ENCODE measurements around the gene CYB5B. TPM values are rescaled to one million over a fixed set of nuclear protein-coding genes. Genes with fewer than 3 reads are reported as not detected.
"Not testable (repeated sequence)": the region's sequence is repeated elsewhere in the genome, so short reads cannot be mapped to it uniquely, and the experiment has no call there.

Gene CYB5B
- polyA plus RNA-seq, 1 experiment, result 134 TPM

DNA sequence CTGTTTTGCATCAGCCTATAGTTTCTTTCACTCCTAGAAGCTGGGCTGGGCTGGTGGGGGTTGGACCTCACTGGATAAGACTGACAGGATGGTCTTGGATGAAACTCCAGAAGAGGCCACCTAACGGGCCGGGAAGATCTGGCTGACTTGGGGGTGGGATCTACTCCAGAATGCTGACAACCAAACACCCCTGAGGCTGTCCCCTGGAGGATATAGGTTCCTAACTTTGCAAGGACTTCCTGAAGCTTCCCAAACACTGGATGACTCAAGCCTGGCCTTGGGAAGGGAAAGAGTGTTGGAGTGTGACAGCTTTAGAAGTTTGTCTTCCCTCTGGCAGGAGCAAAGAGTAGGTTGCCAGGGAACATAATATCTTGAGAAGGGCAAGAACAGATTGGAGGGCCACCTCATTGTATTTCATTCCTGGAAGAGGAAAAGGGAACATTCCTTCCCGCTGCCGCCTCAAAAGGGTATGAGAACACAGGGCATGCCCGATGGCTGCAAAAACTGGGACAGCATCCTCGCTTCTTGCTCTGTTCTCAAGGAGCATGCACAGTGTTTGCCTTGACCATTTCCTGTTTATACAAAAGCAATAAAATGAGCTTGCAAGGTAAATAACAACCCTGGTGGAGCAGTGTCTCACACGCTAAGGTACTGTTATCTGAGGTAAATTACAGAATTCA, 6.8 kb upstream of the CYB5B start:
- Histone ChIP-seq H3K36me3 (ENCODE audit: control insufficient read depth, insufficient read depth, low read length) (no peaks in the 10 kb centered on the region), H3K27me3 (ENCODE audit: control insufficient read depth, insufficient read depth, low read length) (no peaks in the 10 kb centered on the region), H3K4me3 (ENCODE audit: low read depth, low read length) (no peak overlapping the region)
- no peak for DNase-seq (ENCODE audit: low read depth)
- TF ChIP-seq, protein P1, sequence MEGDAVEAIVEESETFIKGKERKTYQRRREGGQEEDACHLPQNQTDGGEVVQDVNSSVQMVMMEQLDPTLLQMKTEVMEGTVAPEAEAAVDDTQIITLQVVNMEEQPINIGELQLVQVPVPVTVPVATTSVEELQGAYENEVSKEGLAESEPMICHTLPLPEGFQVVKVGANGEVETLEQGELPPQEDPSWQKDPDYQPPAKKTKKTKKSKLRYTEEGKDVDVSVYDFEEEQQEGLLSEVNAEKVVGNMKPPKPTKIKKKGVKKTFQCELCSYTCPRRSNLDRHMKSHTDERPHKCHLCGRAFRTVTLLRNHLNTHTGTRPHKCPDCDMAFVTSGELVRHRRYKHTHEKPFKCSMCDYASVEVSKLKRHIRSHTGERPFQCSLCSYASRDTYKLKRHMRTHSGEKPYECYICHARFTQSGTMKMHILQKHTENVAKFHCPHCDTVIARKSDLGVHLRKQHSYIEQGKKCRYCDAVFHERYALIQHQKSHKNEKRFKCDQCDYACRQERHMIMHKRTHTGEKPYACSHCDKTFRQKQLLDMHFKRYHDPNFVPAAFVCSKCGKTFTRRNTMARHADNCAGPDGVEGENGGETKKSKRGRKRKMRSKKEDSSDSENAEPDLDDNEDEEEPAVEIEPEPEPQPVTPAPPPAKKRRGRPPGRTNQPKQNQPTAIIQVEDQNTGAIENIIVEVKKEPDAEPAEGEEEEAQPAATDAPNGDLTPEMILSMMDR (IDR thresholded peaks at IDR 0.05; ENCODE audit: insufficient read depth, low read depth, low read length), result no peak
- ChIA-PET CTCF (interaction anchor here (1.0 to 1.3 kb wide), 2 partner anchors 20 to 21 kb away, joined by 3 read pairs; no protein-coding TSS in a partner anchor), POLR2A (no interaction called here)

DNA sequence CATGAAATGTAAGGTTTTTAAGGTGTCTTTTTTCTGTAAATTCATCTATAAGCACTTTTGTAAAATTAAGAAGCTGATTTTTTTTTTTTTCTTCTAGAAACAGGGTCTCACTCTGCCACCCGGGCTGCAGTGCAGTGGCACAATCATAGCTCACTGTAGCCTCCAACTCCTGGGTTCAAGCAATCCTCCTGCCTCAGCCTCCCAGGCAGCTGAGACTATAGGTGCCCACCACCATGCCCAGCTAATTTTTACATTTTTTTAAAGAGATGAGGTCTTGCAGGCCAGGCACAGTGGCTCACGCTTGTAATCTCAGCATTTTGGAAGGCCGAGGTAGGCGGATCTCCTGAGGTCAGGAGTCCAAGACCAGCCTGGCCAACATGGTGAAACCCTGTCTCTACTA, 4.5 kb upstream of the CYB5B start:
- ChIA-PET CTCF (no interaction called here), POLR2A (no interaction called here)
- Histone ChIP-seq H3K27me3 (ENCODE audit: control insufficient read depth, insufficient read depth, low read length) (no peaks in the 10 kb centered on the region), H3K4me3 (ENCODE audit: low read depth, low read length) (no peak overlapping the region), H3K36me3 (ENCODE audit: control insufficient read depth, insufficient read depth, low read length) (no peaks in the 10 kb centered on the region)
- DNase-seq (ENCODE audit: low read depth), result no peak
- TF ChIP-seq, protein P1 (IDR thresholded peaks at IDR 0.05; ENCODE audit: insufficient read depth, low read depth, low read length), result no peak

DNA sequence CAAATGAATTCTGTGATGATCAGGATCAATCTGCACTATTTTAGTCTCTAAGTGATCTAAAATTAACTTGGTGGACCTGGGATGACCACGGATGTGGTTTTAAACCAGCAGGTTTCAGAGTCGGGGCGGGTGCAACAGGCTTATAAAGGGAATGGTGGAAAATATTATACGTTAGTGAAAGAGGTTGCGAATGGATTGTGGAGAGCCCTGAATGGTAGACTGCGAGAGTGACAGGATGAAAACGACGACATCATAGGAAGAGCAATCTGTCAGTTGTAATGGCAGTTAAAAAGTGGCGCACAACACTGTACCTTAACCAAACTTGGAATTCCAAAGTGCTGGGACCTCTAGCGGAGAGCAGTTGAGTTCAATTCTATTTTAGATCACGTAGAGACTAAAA, 1.2 kb upstream of the CYB5B start:
- ChIA-PET POLR2A (no interaction called here), CTCF (no interaction called here)
- DNase-seq (ENCODE audit: low read depth), result no peak
- TF ChIP-seq, protein P1 (IDR thresholded peaks at IDR 0.05; ENCODE audit: insufficient read depth, low read depth, low read length), result no peak
- 0 out of 2 replicates have a peak, but pooled peaks cover 1% of the 10 kb centered on the region for H3K36me3 ChIP-seq (ENCODE audit: control insufficient read depth, insufficient read depth, low read length)
- H3K4me3 ChIP-seq (ENCODE audit: low read depth, low read length), result no peak overlapping the region
- H3K27me3 ChIP-seq (ENCODE audit: control insufficient read depth, insufficient read depth, low read length), result no peaks in the 10 kb centered on the region

DNA sequence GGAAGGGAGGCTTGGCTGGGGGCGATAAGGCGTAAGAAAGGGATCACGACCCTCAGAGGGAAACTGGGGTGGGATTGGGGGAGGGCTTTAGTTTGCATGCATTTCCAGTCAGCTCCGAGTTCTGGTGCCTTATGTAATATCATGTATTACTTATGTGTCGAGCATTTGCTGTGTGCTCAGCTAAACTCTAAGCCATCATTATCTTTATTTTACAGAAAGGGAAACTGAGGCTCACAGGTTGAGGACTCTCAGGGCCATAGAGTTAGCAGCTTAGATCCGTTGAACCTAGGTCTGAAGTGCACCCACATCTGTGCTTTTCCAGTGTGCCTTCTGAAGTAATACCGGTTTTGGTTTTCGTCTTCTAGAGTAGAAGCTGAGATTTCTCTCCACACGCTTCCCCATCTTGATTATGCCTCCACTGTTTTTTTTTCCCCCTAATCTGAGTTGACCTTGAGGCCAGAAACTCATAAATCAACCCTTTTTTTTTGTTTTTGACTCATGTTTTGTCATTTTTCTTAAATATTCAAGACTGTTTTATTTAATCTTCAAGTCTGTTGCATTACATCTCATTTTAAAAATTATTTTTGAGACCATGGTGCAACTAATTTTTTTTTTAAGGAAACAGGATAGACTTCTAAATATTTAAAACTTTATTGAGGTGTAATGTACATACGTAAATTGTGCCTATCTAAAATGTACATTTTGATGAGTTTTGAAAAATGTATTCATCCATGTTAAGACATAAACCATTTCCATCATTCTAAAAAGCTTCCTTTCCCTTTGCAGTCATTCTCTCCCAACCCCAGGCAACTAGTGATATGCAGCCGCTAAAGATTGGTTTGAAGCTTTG, 741 bp downstream of the CYB5B start:
- no peak for DNase-seq (ENCODE audit: low read depth)
- TF ChIP-seq, protein P1 (IDR thresholded peaks at IDR 0.05; ENCODE audit: insufficient read depth, low read depth, low read length), result no peak
- CTCF ChIA-PET, result interaction anchor here (1.1 kb wide), 1 partner anchor 25 kb away, joined by 4 read pairs; no protein-coding TSS in a partner anchor

DNA sequence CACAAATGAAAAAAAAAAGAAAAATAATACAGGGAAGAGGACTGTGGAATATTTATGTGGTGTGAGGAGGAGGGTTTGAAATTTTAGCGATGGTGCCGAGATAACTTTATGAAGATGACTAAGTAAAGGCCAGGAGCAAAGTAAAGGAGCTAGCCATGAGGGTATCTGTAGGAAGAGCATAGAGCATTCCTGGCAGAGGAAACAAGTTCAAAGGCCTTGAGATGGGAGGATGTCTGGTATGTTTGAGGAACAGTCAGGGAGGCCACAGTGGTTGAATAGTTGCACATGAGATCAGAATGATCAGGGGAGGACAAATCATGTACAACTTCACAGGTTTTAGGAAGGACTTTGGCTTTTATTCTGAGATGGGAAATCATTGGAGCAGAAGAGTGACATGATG, 4.2 kb downstream of the CYB5B start:
- Histone ChIP-seq H3K36me3 (ENCODE audit: control insufficient read depth, insufficient read depth, low read length) (peaks cover 4% of the 10 kb centered on the region), H3K27me3 (ENCODE audit: control insufficient read depth, insufficient read depth, low read length) (no peaks in the 10 kb centered on the region), H3K4me3 (ENCODE audit: low read depth, low read length) (no peak overlapping the region)
- TF ChIP-seq, protein P1 (IDR thresholded peaks at IDR 0.05; ENCODE audit: insufficient read depth, low read depth, low read length), result no peak
- POLR2A ChIA-PET, result no interaction called here
- DNase-seq (ENCODE audit: low read depth), result no peak
- CTCF ChIA-PET, result interaction anchor here (1.3 kb wide), 1 partner anchor 11 kb away, joined by 3 read pairs; no protein-coding TSS in a partner anchor

More for the DNA sequence above, 741 bp downstream of the CYB5B start:
- POLR2A ChIA-PET, result no interaction called here
- Histone ChIP-seq H3K27me3 (ENCODE audit: control insufficient read depth, insufficient read depth, low read length) (no peaks in the 10 kb centered on the region), H3K4me3 (ENCODE audit: low read depth, low read length) (peak overlapping the region; percentile 84), H3K36me3 (ENCODE audit: control insufficient read depth, insufficient read depth, low read length) (0 out of 2 replicates have a peak, but pooled peaks cover 2% of the 10 kb centered on the region)

DNA sequence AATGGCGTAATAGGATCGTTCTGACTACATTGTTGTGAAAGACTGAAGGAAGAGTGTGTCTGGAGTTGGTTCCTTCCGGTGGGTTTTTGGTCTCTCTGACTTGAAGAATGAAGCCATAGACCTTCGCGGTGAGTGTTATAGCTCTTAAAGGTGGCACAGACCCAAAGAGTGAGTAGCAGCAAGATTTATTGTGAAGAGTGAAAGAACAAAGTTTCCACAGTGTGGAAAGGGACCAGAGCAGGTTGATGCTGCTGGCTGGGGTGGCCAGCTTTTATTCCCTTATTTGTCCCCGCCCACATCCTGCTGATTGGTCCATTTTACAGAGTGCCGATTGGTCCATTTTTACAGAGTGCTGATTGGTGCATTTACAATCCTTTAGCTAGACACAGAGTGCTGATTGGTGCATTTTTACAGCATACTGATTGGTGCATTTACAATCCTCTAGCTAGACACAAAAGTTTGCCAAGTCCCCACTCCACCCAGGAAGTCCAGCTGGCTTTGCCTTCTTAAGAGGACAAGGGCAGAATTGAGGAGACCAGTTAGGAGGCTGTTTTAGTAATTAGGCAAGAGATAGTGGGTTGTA, 4.7 kb downstream of the CYB5B start:
- DNase-seq (ENCODE audit: low read depth); H3K36me3 ChIP-seq (ENCODE audit: control insufficient read depth, insufficient read depth, low read length); CTCF ChIA-PET; POLR2A ChIA-PET; H3K27me3 ChIP-seq (ENCODE audit: control insufficient read depth, insufficient read depth, low read length); H3K4me3 ChIP-seq (ENCODE audit: low read depth, low read length): not testable (repeated sequence)

Measured in BJ (cell line).